Measurements from ENCODE around the gene ATP5IF1. TPM values are rescaled to one million over a fixed set of nuclear protein-coding genes. Genes with fewer than 3 reads are reported as not detected.

ATP5IF1 gene
- total and polyA plus RNA-seq, 10 of the 15 experiments (the other 5 are each of a cell fraction or from before 2014, with no cell fraction given): 253 to 1,210 (median 418) TPM

- TF ChIP-seq PBX3 (IDR thresholded peaks at IDR 0.05; ENCODE audit: insufficient replicate concordance, low read depth, low read length) (peak; percentile 74), PAX5 (IDR thresholded peaks at IDR 0.05; ENCODE audit: borderline replicate concordance, low read depth, low read length) (peak; percentile 51; the same call in 1 of the 2 replicates), HDGF (IDR thresholded peaks at IDR 0.05) (peak; percentile 85; the same call in 1 of the 2 replicates), EED (IDR thresholded peaks at IDR 0.05; ENCODE audit: low read depth) (no peak), IKZF1 (conservative IDR thresholded peaks at IDR 0.05) (peak; percentile 58), YBX1 (IDR thresholded peaks at IDR 0.05) (no peak), PML (IDR thresholded peaks at IDR 0.05; ENCODE audit: low read length) (peak; percentile 85; the same call in 1 of the 2 replicates), KAT2A (conservative IDR thresholded peaks at IDR 0.05; ENCODE audit: control insufficient read depth, low read depth, low read length) (no peak), ZBTB4 (CRISPR knock-in tag; IDR thresholded peaks at IDR 0.05) (no peak), ATF2 (IDR thresholded peaks at IDR 0.05; ENCODE audit: low read length) (no peak), SMAD5 (IDR thresholded peaks at IDR 0.05; ENCODE audit: low read depth) (peak; percentile 92; the same call in 1 of the 2 replicates)
Measured at GRCh38 chr1:28235755-28236655, at the start of gene ATP5IF1 (continued).
